ENCODE results near the gene FAM89B.

FAM89B gene

DNA sequence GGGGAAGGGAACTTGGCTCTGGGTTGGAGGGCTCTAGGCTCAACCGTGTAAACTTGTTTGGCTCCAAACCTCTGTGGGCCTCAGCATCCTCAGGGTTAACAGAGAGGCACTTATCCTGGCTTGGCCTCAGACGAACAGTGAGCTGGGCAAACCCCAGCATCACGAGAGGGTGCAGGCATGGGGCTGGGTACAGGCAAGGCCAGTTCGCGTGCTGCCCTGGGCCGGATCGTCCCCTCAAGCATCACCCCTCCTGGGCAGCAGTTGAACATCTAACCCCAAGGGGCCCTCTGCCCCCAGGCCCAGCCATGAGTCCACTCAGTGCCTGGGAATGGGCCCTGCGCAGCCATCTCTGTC, 5.4 kb downstream of the FAM89B start:
- Histone ChIP-seq H3K9ac (ENCODE audit: low read length) (no peak overlapping the region), H3K4me1 (ENCODE audit: control insufficient read depth, insufficient read depth, low read length) (peaks cover 22% of the 10 kb centered on the region), H3K4me3 (ENCODE audit: low read depth, low read length) (no peak overlapping the region)

DNA sequence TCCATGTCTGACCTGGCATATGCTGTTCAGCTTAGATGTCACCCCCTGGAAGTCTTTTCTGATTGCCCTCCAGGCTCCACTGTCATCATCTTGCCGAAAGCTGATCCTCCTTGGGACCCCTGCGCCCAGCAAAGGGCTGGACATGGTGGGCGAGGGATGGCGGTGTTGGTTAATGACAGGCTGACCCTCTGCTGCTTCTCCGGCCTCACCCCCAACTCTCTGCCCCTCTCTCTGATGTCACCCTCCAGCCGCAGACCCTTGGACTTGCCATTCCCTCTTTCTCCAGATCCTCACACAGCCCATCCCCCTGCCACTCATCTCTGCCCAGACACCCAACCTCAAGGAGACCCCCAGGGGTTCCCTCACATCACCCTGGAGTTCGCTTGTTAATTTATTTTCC, 5.8 kb downstream of the FAM89B start:
- peaks cover 59% of the 10 kb centered on the region for H3K27me3 ChIP-seq (ENCODE audit: control insufficient read depth, insufficient read depth, low read length)
- peaks cover 19% of the 10 kb centered on the region for H3K4me1 ChIP-seq (ENCODE audit: control insufficient read depth, insufficient read depth, low read length)
- no peaks in the 10 kb centered on the region for H3K9me3 ChIP-seq (ENCODE audit: control insufficient read depth, insufficient read depth, low read depth, low read length)
- H3K36me3 ChIP-seq (ENCODE audit: control insufficient read depth, insufficient read depth, low read length): no peaks in the 10 kb centered on the region
- H3K4me3 ChIP-seq (ENCODE audit: low read depth, low read length): no peak overlapping the region
- no peak overlapping the region for H3K27ac ChIP-seq (ENCODE audit: low read depth, low read length)
- no peak overlapping the region for H3K9ac ChIP-seq (ENCODE audit: low read length)

More for the DNA sequence above, 5.4 kb downstream of the FAM89B start:
- Histone ChIP-seq H3K27me3 (ENCODE audit: control insufficient read depth, insufficient read depth, low read length) (peaks cover 55% of the 10 kb centered on the region), H3K36me3 (ENCODE audit: control insufficient read depth, insufficient read depth, low read length) (no peaks in the 10 kb centered on the region), H3K9me3 (ENCODE audit: control insufficient read depth, insufficient read depth, low read depth, low read length) (no peaks in the 10 kb centered on the region), H3K27ac (ENCODE audit: low read depth, low read length) (no peak overlapping the region)

DNA sequence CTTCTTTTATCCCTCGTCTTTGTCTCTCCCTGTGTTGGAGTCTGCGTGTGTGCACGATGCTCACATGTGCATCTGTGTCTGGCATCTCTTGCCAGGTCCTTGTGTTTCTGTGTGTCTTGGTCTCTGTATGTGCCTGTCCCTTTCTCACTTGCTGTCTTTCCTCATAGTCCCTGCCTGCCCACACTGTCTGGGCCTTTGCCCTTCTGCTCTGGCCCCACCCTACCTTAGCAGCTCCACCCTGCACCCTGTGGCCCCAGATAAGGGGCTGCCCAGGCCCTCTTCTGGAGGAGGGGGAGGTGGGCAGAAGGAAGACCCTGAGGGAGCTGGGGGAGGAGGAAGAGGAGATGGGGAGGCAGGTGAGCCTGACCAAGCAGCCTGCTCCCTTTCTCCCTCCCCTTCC, 6.3 kb downstream of the FAM89B start:
- no peaks in the 10 kb centered on the region for H3K9me3 ChIP-seq (ENCODE audit: control insufficient read depth, insufficient read depth, low read depth, low read length)
- peaks cover 65% of the 10 kb centered on the region for H3K27me3 ChIP-seq (ENCODE audit: control insufficient read depth, insufficient read depth, low read length)
- peaks cover 15% of the 10 kb centered on the region for H3K4me1 ChIP-seq (ENCODE audit: control insufficient read depth, insufficient read depth, low read length)
- H3K9ac ChIP-seq (ENCODE audit: low read length): no peak overlapping the region
- H3K4me3 ChIP-seq (ENCODE audit: low read depth, low read length): no peak overlapping the region
- no peak overlapping the region for H3K27ac ChIP-seq (ENCODE audit: low read depth, low read length)
- no peaks in the 10 kb centered on the region for H3K36me3 ChIP-seq (ENCODE audit: control insufficient read depth, insufficient read depth, low read length)

DNA sequence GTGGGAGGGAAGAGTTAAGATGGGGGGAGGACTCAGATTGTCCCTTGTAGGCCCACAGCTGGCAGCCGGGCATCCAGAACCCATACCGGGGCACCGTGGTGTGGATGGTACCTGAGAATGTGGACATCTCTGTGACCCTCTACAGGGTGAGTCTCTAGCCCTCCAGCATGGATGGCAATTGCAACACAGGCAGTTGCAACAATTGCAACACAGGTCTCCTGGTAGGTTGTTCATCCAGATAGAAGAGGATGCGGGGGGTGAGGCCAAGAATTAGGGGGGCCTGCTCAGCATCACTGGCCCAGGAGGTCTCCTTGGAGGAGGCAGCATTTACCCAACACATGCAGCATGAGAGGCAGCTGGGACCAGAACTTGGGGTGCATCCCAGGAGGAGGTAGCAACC, 7.0 kb downstream of the FAM89B start:
- H3K9ac ChIP-seq (ENCODE audit: low read length): no peak overlapping the region
- H3K4me1 ChIP-seq (ENCODE audit: control insufficient read depth, insufficient read depth, low read length): peaks cover 13% of the 10 kb centered on the region
- H3K9me3 ChIP-seq (ENCODE audit: control insufficient read depth, insufficient read depth, low read depth, low read length): no peaks in the 10 kb centered on the region
- no peaks in the 10 kb centered on the region for H3K36me3 ChIP-seq (ENCODE audit: control insufficient read depth, insufficient read depth, low read length)
- peaks cover 71% of the 10 kb centered on the region for H3K27me3 ChIP-seq (ENCODE audit: control insufficient read depth, insufficient read depth, low read length)
- no peak overlapping the region for H3K27ac ChIP-seq (ENCODE audit: low read depth, low read length)
- H3K4me3 ChIP-seq (ENCODE audit: low read depth, low read length): no peak overlapping the region

DNA sequence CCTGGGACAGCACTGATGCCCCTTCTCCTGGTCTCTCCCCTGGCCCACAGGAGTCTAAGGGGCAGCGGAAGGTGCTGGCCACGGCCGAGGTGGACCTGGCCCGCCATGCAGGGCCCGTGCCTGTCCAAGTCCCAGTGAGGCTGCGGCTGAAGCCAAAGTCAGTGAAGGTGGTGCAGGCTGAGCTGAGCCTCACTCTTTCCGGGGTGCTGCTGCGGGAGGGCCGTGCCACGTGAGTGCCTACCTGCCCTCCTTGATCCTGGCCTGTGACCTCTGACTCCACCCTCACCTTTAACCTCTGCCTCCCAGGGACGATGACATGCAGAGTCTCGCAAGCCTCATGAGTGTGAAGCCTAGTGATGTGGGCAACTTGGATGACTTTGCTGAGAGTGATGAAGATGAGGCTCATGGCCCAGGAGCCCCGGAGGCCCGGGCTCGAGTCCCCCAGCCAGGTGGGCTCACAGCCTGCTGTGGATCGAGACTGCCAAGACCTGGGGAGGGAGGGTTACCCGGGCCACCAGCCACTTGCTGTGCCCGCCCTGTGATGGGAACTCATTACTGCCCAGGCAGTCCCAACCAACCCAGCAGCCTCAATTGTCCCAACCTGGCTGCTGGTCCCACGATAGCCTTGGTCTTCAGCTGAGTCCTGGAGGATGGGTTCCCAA, 7.8 kb downstream of the FAM89B start:
- Histone ChIP-seq H3K4me3 (ENCODE audit: low read depth, low read length) (no peak overlapping the region), H3K27me3 (ENCODE audit: control insufficient read depth, insufficient read depth, low read length) (peaks cover 73% of the 10 kb centered on the region), H3K9ac (ENCODE audit: low read length) (no peak overlapping the region), H3K27ac (ENCODE audit: low read depth, low read length) (no peak overlapping the region), H3K36me3 (ENCODE audit: control insufficient read depth, insufficient read depth, low read length) (no peaks in the 10 kb centered on the region), H3K9me3 (ENCODE audit: control insufficient read depth, insufficient read depth, low read depth, low read length) (no peaks in the 10 kb centered on the region), H3K4me1 (ENCODE audit: control insufficient read depth, insufficient read depth, low read length) (peaks cover 6% of the 10 kb centered on the region; the same call in 1 of the 2 replicates)

DNA sequence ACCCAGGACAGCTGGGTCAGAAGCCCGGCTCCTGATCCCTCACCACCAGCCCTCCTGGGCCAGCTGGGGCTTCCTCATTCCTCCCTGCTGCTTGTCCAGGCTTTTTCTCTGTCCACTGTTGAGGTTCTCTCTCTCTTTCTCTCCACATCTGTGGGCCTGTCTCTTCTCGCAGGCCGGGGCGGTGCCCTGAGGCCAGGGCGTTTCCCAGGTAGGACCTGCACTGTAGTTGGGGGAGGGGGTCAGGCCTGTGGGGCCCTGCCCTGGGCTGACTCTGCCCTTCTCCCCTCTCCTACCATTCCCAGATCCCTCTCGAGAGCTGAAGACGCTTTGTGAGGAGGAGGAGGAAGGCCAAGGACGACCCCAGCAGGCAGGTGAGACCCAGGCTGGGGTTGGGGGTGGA, 8.4 kb downstream of the FAM89B start:
- H3K9me3 ChIP-seq (ENCODE audit: control insufficient read depth, insufficient read depth, low read depth, low read length): no peaks in the 10 kb centered on the region
- no peaks in the 10 kb centered on the region for H3K36me3 ChIP-seq (ENCODE audit: control insufficient read depth, insufficient read depth, low read length)
- peaks cover 74% of the 10 kb centered on the region for H3K27me3 ChIP-seq (ENCODE audit: control insufficient read depth, insufficient read depth, low read length)
- H3K9ac ChIP-seq (ENCODE audit: low read length): no peak overlapping the region
- no peak overlapping the region for H3K4me3 ChIP-seq (ENCODE audit: low read depth, low read length)
- no peak overlapping the region for H3K27ac ChIP-seq (ENCODE audit: low read depth, low read length)
- H3K4me1 ChIP-seq (ENCODE audit: control insufficient read depth, insufficient read depth, low read length): peaks cover 5% of the 10 kb centered on the region; the same call in 1 of the 2 replicates

DNA sequence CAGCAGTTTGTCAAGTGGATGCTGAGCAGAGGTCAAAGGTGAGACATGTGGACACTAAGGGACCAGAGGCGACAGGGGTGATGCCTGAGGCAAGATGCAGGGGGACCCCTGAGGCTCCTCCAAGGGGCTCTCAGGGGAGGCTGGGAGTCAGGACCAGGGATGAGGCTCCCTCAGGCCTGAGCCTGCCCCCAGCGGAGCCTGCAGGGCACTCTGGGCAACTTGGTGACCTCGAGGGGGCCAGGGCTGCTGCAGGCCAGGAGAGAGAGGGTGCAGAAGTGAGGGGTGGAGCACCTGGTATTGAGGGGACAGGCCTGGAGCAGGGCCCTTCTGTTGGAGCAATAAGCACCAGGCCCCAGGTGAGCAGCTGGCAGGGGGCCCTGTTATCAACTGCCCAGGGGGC, 9.6 kb downstream of the FAM89B start:
- Histone ChIP-seq H3K36me3 (ENCODE audit: control insufficient read depth, insufficient read depth, low read length) (no peaks in the 10 kb centered on the region), H3K4me1 (ENCODE audit: control insufficient read depth, insufficient read depth, low read length) (peaks cover 3% of the 10 kb centered on the region; the same call in 1 of the 2 replicates), H3K27me3 (ENCODE audit: control insufficient read depth, insufficient read depth, low read length) (peaks cover 74% of the 10 kb centered on the region), H3K27ac (ENCODE audit: low read depth, low read length) (no peak overlapping the region), H3K9ac (ENCODE audit: low read length) (no peak overlapping the region), H3K4me3 (ENCODE audit: low read depth, low read length) (no peak overlapping the region), H3K9me3 (ENCODE audit: control insufficient read depth, insufficient read depth, low read depth, low read length) (no peaks in the 10 kb centered on the region)

DNA sequence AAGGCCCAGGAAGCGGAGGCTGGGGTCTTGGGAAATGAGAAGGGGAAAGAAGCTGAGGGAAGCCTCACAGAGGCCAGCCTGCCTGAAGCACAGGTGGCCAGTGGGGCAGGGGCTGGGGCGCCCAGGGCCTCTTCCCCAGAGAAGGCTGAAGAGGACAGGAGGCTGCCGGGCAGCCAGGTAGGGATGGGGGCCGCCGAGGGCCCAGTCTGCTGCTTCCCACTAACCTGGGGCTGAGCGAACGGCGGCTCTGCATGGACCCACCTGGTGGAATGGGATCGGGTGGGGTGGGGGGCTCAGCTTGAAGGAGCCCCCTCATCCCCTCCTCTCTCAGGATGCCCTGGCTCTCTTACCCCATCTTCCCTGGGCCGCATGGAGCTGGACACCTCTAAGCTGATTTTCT, 11.3 kb downstream of the FAM89B start:
- Histone ChIP-seq H3K27ac (ENCODE audit: low read depth, low read length) (no peak overlapping the region), H3K9ac (ENCODE audit: low read length) (no peak overlapping the region), H3K9me3 (ENCODE audit: control insufficient read depth, insufficient read depth, low read depth, low read length) (no peaks in the 10 kb centered on the region), H3K36me3 (ENCODE audit: control insufficient read depth, insufficient read depth, low read length) (no peaks in the 10 kb centered on the region), H3K4me1 (ENCODE audit: control insufficient read depth, insufficient read depth, low read length) (peaks cover 12% of the 10 kb centered on the region; the same call in 1 of the 2 replicates), H3K27me3 (ENCODE audit: control insufficient read depth, insufficient read depth, low read length) (peaks cover 63% of the 10 kb centered on the region), H3K4me3 (ENCODE audit: low read depth, low read length) (no peak overlapping the region)

DNA sequence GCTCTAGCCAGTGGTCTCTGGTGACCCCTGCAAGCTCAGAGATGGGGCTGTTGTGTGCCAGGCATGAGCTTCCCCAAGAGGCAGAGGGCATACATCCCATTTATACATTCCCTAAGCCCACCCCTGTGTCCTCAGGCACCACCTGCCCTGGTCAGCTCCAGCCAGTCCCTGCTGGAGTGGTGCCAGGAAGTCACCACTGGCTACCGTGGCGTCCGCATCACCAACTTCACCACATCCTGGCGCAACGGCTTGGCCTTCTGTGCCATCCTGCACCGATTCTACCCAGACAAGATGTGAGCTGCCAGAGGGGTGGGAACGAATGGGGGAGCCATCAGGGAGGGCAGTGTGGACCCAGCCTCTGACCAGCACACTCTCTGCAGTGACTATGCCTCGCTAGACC, 11.8 kb downstream of the FAM89B start:
- Histone ChIP-seq H3K27ac (ENCODE audit: low read depth, low read length) (no peak overlapping the region), H3K36me3 (ENCODE audit: control insufficient read depth, insufficient read depth, low read length) (no peaks in the 10 kb centered on the region), H3K27me3 (ENCODE audit: control insufficient read depth, insufficient read depth, low read length) (peaks cover 59% of the 10 kb centered on the region)

DNA sequence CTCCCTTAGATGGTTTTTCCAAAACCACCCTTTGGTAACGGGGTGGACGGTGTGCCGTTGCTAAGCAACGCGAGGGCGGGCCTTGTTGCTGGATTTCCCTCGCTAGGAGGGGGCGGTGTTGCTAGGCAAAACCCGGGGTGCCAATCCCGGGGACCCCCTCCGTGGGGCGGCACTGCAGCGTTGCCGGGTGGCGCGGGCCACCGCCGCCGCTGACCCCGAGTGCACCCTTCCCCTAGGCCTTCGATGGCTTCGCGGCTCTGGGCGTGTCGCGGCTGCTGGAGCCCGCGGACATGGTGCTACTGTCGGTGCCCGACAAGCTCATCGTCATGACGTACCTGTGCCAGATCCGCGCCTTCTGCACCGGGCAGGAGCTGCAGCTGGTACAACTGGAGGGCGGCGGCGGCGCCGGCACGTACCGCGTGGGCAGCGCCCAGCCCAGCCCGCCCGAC, 12.4 kb downstream of the FAM89B start:
- no peaks in the 10 kb centered on the region for H3K9me3 ChIP-seq (ENCODE audit: control insufficient read depth, insufficient read depth, low read depth, low read length)
- H3K4me1 ChIP-seq (ENCODE audit: control insufficient read depth, insufficient read depth, low read length): peaks cover 12% of the 10 kb centered on the region; the same call in 1 of the 2 replicates
- H3K27ac ChIP-seq (ENCODE audit: low read depth, low read length): no peak overlapping the region
- H3K27me3 ChIP-seq (ENCODE audit: control insufficient read depth, insufficient read depth, low read length): peaks cover 59% of the 10 kb centered on the region
- H3K36me3 ChIP-seq (ENCODE audit: control insufficient read depth, insufficient read depth, low read length): no peaks in the 10 kb centered on the region
- peak overlapping the region; percentile 56 for H3K4me3 ChIP-seq (ENCODE audit: low read depth, low read length)
- no peak overlapping the region for H3K9ac ChIP-seq (ENCODE audit: low read length)

More for the DNA sequence above, 11.8 kb downstream of the FAM89B start:
- no peak overlapping the region for H3K9ac ChIP-seq (ENCODE audit: low read length)
- peaks cover 12% of the 10 kb centered on the region; the same call in 1 of the 2 replicates for H3K4me1 ChIP-seq (ENCODE audit: control insufficient read depth, insufficient read depth, low read length)
- H3K9me3 ChIP-seq (ENCODE audit: control insufficient read depth, insufficient read depth, low read depth, low read length): no peaks in the 10 kb centered on the region
- H3K4me3 ChIP-seq (ENCODE audit: low read depth, low read length): no peak overlapping the region

DNA sequence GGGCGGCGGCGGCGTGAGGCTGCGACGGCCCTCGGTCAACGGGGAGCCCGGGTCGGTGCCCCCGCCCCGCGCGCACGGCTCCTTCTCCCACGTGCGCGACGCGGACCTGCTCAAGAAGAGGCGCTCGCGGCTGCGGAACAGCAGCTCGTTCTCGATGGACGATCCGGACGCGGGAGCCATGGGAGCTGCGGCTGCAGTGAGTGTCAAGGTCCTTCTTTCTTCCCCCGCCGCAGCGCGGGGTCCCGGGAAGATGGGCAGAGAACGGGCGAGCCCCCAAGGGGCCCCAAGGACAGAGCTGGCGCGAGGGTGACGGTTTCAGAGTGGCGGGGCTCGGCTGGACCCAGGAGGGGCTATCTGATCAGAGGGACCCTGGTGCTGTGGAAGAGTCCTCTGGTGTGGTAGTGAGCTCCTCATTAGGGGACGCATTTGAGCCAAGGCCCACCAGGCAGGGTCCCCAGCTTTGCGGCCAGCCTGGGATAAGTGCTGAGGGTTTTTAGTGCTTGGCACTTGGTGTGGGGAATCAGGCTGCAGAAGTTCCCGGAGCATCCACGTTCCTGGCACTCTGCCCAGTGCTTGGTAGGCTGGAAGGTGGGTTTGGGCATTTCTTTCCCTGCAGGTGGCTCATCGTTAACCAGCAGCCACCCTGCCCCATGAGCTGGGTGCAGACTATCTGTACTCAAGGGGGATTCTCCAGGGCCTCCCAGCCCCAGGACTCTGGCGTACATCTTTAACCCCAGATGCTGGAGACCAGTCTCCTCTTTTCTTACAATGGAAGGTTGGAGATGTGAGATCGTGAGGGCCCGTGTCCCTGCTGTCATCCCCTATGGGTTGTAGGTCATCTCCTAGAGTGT, 13.3 kb downstream of the FAM89B start:
- H3K27ac ChIP-seq (ENCODE audit: low read depth, low read length): no peak overlapping the region
- no peak overlapping the region for H3K9ac ChIP-seq (ENCODE audit: low read length)
- peaks cover 12% of the 10 kb centered on the region; the same call in 1 of the 2 replicates for H3K4me1 ChIP-seq (ENCODE audit: control insufficient read depth, insufficient read depth, low read length)
- peak overlapping the region; percentile 27; the same call in 1 of the 2 replicates for H3K4me3 ChIP-seq (ENCODE audit: low read depth, low read length)
- H3K27me3 ChIP-seq (ENCODE audit: control insufficient read depth, insufficient read depth, low read length): peaks cover 68% of the 10 kb centered on the region
- H3K36me3 ChIP-seq (ENCODE audit: control insufficient read depth, insufficient read depth, low read length): no peaks in the 10 kb centered on the region
- no peaks in the 10 kb centered on the region for H3K9me3 ChIP-seq (ENCODE audit: control insufficient read depth, insufficient read depth, low read depth, low read length)

All from HUES6 (cell line).